22Rv1 (cell line): Measurements from ENCODE around the gene MTAP.

ENCODE experiments used
- CTCF ChIP-seq: fragments of 450-650 bp; IDR thresholded peaks from 2 replicates; pipeline ENCODE4 v1.5.1; 2017; ENCODE audit warnings: mild to moderate bottlenecking
- ZFX ChIP-seq: fragments of 450-650 bp; IDR thresholded peaks from 2 replicates; pipeline ENCODE4 v1.6.1; 2017; ENCODE audit warnings: antibody characterized with exemption, borderline replicate concordance

GRCh38 chr9:21761309-21761901 lies 41.0 kb upstream of the MTAP start:
- no peak for TF ChIP-seq CTCF
- TF ChIP-seq ZFX, result no peak
